Fibroblast of skin of abdomen (primary cell): ENCODE measurements around the gene STAMBPL1.
A peak's percentile ranks its signal among the peaks of the same experiment; 100 is the strongest.

Experiments
- DNase-seq: peaks from one replicate; pipeline ENCODE4 v3.0.0-alpha.2; 2013

Gene STAMBPL1

GRCh38 chr10:88857831-88858230 lies 22.2 kb upstream of the STAMBPL1 start:
- no peak for DNase-seq

- DNase-seq: no peak
These were observed 21.6 kb upstream of the STAMBPL1 start for GRCh38 chr10:88858491-88858890.

GRCh38 chr10:88861036-88861435 lies 19.0 kb upstream of the STAMBPL1 start:
- no peak for DNase-seq

GRCh38 chr10:88865281-88865876 lies 14.7 kb upstream of the STAMBPL1 start:
- DNase-seq: no peak

- DNase-seq: no peak
These were observed 13.6 kb upstream of the STAMBPL1 start for GRCh38 chr10:88866454-88866853.

GRCh38 chr10:88870089-88870488 lies 10.0 kb upstream of the STAMBPL1 start:
- no peak for DNase-seq

- DNase-seq: no peak
These were observed 6.3 kb upstream of the STAMBPL1 start for GRCh38 chr10:88873757-88874156.

GRCh38 chr10:88874281-88874680 lies 5.8 kb upstream of the STAMBPL1 start:
- peak; percentile 50 for DNase-seq

- no peak for DNase-seq
These were observed 5.0 kb upstream of the STAMBPL1 start for GRCh38 chr10:88875081-88875480.

- no peak for DNase-seq
These were observed 2.7 kb upstream of the STAMBPL1 start for GRCh38 chr10:88877298-88877697.

GRCh38 chr10:88880282-88881076 lies 434 bp downstream of the STAMBPL1 start:
- DNase-seq: peak; percentile 65

GRCh38 chr10:88881320-88881719 lies 1.3 kb downstream of the STAMBPL1 start:
- no peak for DNase-seq

- DNase-seq: no peak
These were observed 2.0 kb downstream of the STAMBPL1 start for GRCh38 chr10:88881922-88882645.

GRCh38 chr10:88882646-88883447 lies 2.8 kb downstream of the STAMBPL1 start:
- DNase-seq: peak; percentile 83

GRCh38 chr10:88883448-88883809 lies 3.4 kb downstream of the STAMBPL1 start:
- DNase-seq: no peak

GRCh38 chr10:88886557-88886956 lies 6.5 kb downstream of the STAMBPL1 start:
- DNase-seq: no peak

- DNase-seq: no peak
These were observed 8.9 kb downstream of the STAMBPL1 start for GRCh38 chr10:88888810-88889445.

- DNase-seq: no peak
These were observed 9.7 kb downstream of the STAMBPL1 start for GRCh38 chr10:88889559-88890337.

- DNase-seq: no peak
These were observed 10.8 kb downstream of the STAMBPL1 start for GRCh38 chr10:88890681-88891381.

GRCh38 chr10:88892222-88892967 lies 12.3 kb downstream of the STAMBPL1 start:
- peak; percentile 71 for DNase-seq
